H1 (cell line): ENCODE data around the gene LCA5L. TPM values are rescaled to one million over a fixed set of nuclear protein-coding genes. Genes with fewer than 3 reads are reported as not detected.

Experiments used
- CTCF ChIA-PET: fragments of 300-600 bp; sonication (Branson Sonifier 250); formaldehyde crosslinking; loops from one replicate; lab custom pipeline; 2021; ENCODE audit not compliant: partially characterized antibody; lab: Charles Lee
- POLR2A ChIA-PET: fragments of 300-600 bp; sonication (Branson Sonifier 250); formaldehyde crosslinking; loops from one replicate; lab custom pipeline; 2021; ENCODE audit warnings: inconsistent platforms; ENCODE audit not compliant: partially characterized antibody; lab: Charles Lee
- DNase-seq, 2 experiments: peaks; one replicate each; pipeline versions ENCODE4 v3.0.0 to v3.0.0-alpha.2; 2010 to 2022; ENCODE audit warnings: low spot score in 2 of 2, low read depth in 1 of 2, mixed read lengths in 1 of 2
- FAIRE-seq: peaks from 2 replicates; lab custom pipeline; 2011; peaks lifted over from hg19 to GRCh38; lab: Jason Lieb, UNC
- H2AFZ ChIP-seq: 2 replicates; pipeline ENCODE4 v1.8.1; 2012; ENCODE audit warnings: low read length, inconsistent platforms
- H2AK5ac ChIP-seq: 2 replicates; pipeline ENCODE4 v1.6.1; 2013; ENCODE audit warnings: low read depth, low read length
- H2BK120ac ChIP-seq: replicated peaks from 2 replicates; pipeline ENCODE3; 2013; ENCODE audit warnings: low read depth, low read length, inconsistent platforms
- H2BK12ac ChIP-seq: 2 replicates; pipeline ENCODE4 v1.6.1; 2013; ENCODE audit warnings: low read depth, low read length
- H2BK15ac ChIP-seq: 2 replicates; pipeline ENCODE4 v1.6.1; 2013; ENCODE audit warnings: low read length
- H2BK20ac ChIP-seq: 2 replicates; pipeline ENCODE4 v1.6.1; 2013; ENCODE audit warnings: low read length
- H2BK5ac ChIP-seq: 2 replicates; pipeline ENCODE4 v1.6.1; 2013; ENCODE audit warnings: low read depth, low read length
- H3K14ac ChIP-seq: 2 replicates; pipeline ENCODE4 v1.6.1; 2013; ENCODE audit warnings: inconsistent platforms; ENCODE audit not compliant: insufficient read length
- H3K18ac ChIP-seq: 2 replicates; pipeline ENCODE4 v1.6.1; 2013; ENCODE audit warnings: low read length; ENCODE audit errors: extremely low read depth
- H3K23ac ChIP-seq: 2 replicates; pipeline ENCODE4 v1.6.1; 2013; ENCODE audit warnings: inconsistent platforms; ENCODE audit not compliant: insufficient read length
- H3K23me2 ChIP-seq: 2 replicates; pipeline ENCODE4 v1.6.1; 2013; ENCODE audit warnings: low read depth, low read length
- H3K27ac ChIP-seq: 2 replicates; pipeline ENCODE4 v1.6.1; 2011; ENCODE audit warnings: low read depth, low read length, inconsistent platforms
- H3K27me3 ChIP-seq, 4 experiments: replicated peaks in 1 of 4; 1 replicate in 1 of 4; 2 replicates in 3 of 4; pipeline versions ENCODE4 v1.6.1 to v1.8.1; 2011 to 2013; ENCODE audit warnings: low read length in 3 of 4, mild to moderate bottlenecking in 3 of 4, inconsistent platforms in 2 of 4, mixed read lengths in 2 of 4, moderate library complexity in 1 of 4; ENCODE audit not compliant: control insufficient read depth in 3 of 4, insufficient read depth in 3 of 4; ENCODE audit errors: extremely low read depth in 1 of 4
- H3K36me3 ChIP-seq, 4 experiments: 2 replicates each; pipeline versions ENCODE4 v1.6.1 to v1.8.1; 2011 to 2013; ENCODE audit warnings: mild to moderate bottlenecking in 4 of 4, low read length in 3 of 4, moderate library complexity in 2 of 4, control low read depth in 1 of 4, inconsistent platforms in 1 of 4; ENCODE audit not compliant: insufficient read depth in 4 of 4, control insufficient read depth in 2 of 4
- H3K4ac ChIP-seq: replicated peaks from 2 replicates; pipeline ENCODE3; 2013; ENCODE audit warnings: low read length, low read depth, mixed read lengths, inconsistent platforms; ENCODE audit not compliant: insufficient read length
- H3K4me1 ChIP-seq, 4 experiments: replicated peaks in 1 of 4; 1 replicate in 1 of 4; 2 replicates in 3 of 4; pipeline versions ENCODE4 v1.6.1 to v1.8.1; 2011 to 2013; ENCODE audit warnings: low read length in 3 of 4, inconsistent platforms in 2 of 4, mixed read lengths in 1 of 4; ENCODE audit not compliant: insufficient read depth in 4 of 4, control insufficient read depth in 3 of 4
- H3K4me2 ChIP-seq, 2 experiments: 2 replicates each; pipeline versions ENCODE4 v1.6.1 to v1.8.1; 2011 to 2013; ENCODE audit warnings: low read depth in 2 of 2, low read length in 2 of 2, control low read depth in 1 of 2, inconsistent platforms in 1 of 2, mild to moderate bottlenecking in 1 of 2; ENCODE audit not compliant: insufficient read depth in 1 of 2
- H3K4me3 ChIP-seq, 4 experiments: fragments of 200-600, 300-600 bp in 1 of 4; sonication (generic), shearing (Covaris generic), sonication (Bioruptor Twin) in 1 of 4; 2 replicates each; pipeline versions ENCODE4 v1.5.1 to v1.8.1; 2011 to 2016; ENCODE audit warnings: low read length in 4 of 4, low read depth in 3 of 4, control low read depth in 2 of 4, inconsistent platforms in 2 of 4, mild to moderate bottlenecking in 2 of 4, mixed read lengths in 1 of 4, moderate library complexity in 1 of 4; ENCODE audit not compliant: insufficient read depth in 2 of 4; ENCODE audit errors: extremely low read depth in 1 of 4
- H3K56ac ChIP-seq: replicated peaks from 2 replicates; pipeline ENCODE3; 2013; ENCODE audit warnings: low read depth, mild to moderate bottlenecking, mixed read lengths, low read length, inconsistent platforms; ENCODE audit not compliant: insufficient read length
- H3K79me1 ChIP-seq: 2 replicates; pipeline ENCODE4 v1.6.1; 2013; ENCODE audit warnings: low read depth, low read length, control low read depth
- H3K79me2 ChIP-seq, 2 experiments: 2 replicates each; pipeline versions ENCODE4 v1.6.1 to v1.8.1; 2012 to 2013; ENCODE audit warnings: low read length in 2 of 2, mild to moderate bottlenecking in 2 of 2, inconsistent platforms in 1 of 2; ENCODE audit not compliant: insufficient read depth in 2 of 2, control insufficient read depth in 1 of 2
- H3K9ac ChIP-seq, 4 experiments: replicated peaks in 1 of 4; 1 replicate in 1 of 4; 2 replicates in 3 of 4; pipeline versions ENCODE4 v1.6.1 to v1.8.1; 2011 to 2013; ENCODE audit warnings: low read depth in 3 of 4, low read length in 3 of 4, control low read depth in 2 of 4, mild to moderate bottlenecking in 2 of 4, moderate library complexity in 2 of 4, inconsistent platforms in 1 of 4; ENCODE audit errors: extremely low read depth in 1 of 4
- H3K9me3 ChIP-seq, 2 experiments: 2 replicates each; pipeline versions ENCODE4 v1.6.1 to v1.8.1; 2012 to 2013; ENCODE audit warnings: mild to moderate bottlenecking in 2 of 2, moderate library complexity in 2 of 2, control low read depth in 1 of 2, inconsistent platforms in 1 of 2, low read depth in 1 of 2, low read length in 1 of 2, mixed read lengths in 1 of 2; ENCODE audit not compliant: insufficient read depth in 2 of 2
- H4K20me1 ChIP-seq, 2 experiments: replicated peaks in 1 of 2; 2 replicates each; pipeline versions ENCODE3 to v1.8.1; 2011 to 2013; ENCODE audit warnings: inconsistent platforms in 2 of 2, low read length in 2 of 2, mild to moderate bottlenecking in 1 of 2; ENCODE audit not compliant: insufficient read depth in 2 of 2, control insufficient read depth in 1 of 2
- H4K5ac ChIP-seq: 2 replicates; pipeline ENCODE4 v1.6.1; 2013; ENCODE audit warnings: low read length, low read depth, mixed read lengths, inconsistent platforms; ENCODE audit not compliant: insufficient read length
- H4K8ac ChIP-seq: 2 replicates; pipeline ENCODE4 v1.8.0; 2013; ENCODE audit warnings: mild to moderate bottlenecking, moderate library complexity, low read length, inconsistent platforms; ENCODE audit not compliant: insufficient read depth; ENCODE audit errors: extremely low read depth
- H4K91ac ChIP-seq: replicated peaks from 2 replicates; pipeline ENCODE3; 2013; ENCODE audit warnings: low read length, mixed read lengths, inconsistent platforms; ENCODE audit not compliant: insufficient read length
- ASH2L ChIP-seq: fragments of 200-600, 300-600 bp; sonication (generic); IDR thresholded peaks from one replicate; pipeline ENCODE4 v1.7.1; 2017; ENCODE audit warnings: low read length
- CBX5 ChIP-seq: fragments of 300-800, 300-1000 bp; sonication (generic); IDR thresholded peaks from 2 replicates; pipeline ENCODE4 v1.7.1; 2016; ENCODE audit warnings: antibody characterized with exemption, low read length, low read depth
- CBX8 ChIP-seq: fragments of 300-800, 300-1000 bp; sonication (generic); IDR thresholded peaks from 2 replicates; pipeline ENCODE4 v1.7.1; 2016; ENCODE audit warnings: low read depth, low read length, borderline replicate concordance
- CHD2 ChIP-seq: IDR thresholded peaks from 2 replicates; pipeline ENCODE4 v1.6.1; 2012; ENCODE audit warnings: low read length, improper control_type of control experiment
- HDAC2 ChIP-seq, 2 experiments: fragments of 300-600 bp in 1 of 2; sonication (generic) in 1 of 2; IDR thresholded peaks; 2 replicates each; pipeline ENCODE4 v1.6.1; 2011 to 2012; ENCODE audit warnings: low read depth in 2 of 2, low read length in 2 of 2, mild to moderate bottlenecking in 2 of 2, moderate library complexity in 2 of 2, borderline replicate concordance in 1 of 2, inconsistent platforms in 1 of 2
- RAD21 ChIP-seq, 2 experiments: IDR thresholded peaks in 1 of 2; conservative IDR thresholded peaks in 1 of 2; 2 replicates each; pipeline ENCODE4 v1.6.1; 2011; ENCODE audit warnings: low read depth in 2 of 2, low read length in 2 of 2, improper control_type of control experiment in 1 of 2, inconsistent platforms in 1 of 2, mild to moderate bottlenecking in 1 of 2, moderate library complexity in 1 of 2
- RBBP5 ChIP-seq: IDR thresholded peaks from 2 replicates; pipeline ENCODE4 v1.7.1; 2012; ENCODE audit warnings: low read depth, mild to moderate bottlenecking, inconsistent platforms, low read length, moderate library complexity, borderline replicate concordance
- SIRT6 ChIP-seq: IDR thresholded peaks from one replicate; pipeline ENCODE4 v1.7.1; 2012; ENCODE audit warnings: low read length, inconsistent platforms
- SRF ChIP-seq: IDR thresholded peaks from 2 replicates; pipeline ENCODE4 v1.6.1; 2011; ENCODE audit warnings: mild to moderate bottlenecking, low read depth, low read length, moderate library complexity
- TEAD4 ChIP-seq: IDR thresholded peaks from 2 replicates; pipeline ENCODE4 v1.6.1; 2012; ENCODE audit warnings: low read depth, low read length, inconsistent platforms, mixed read lengths
- YY1 ChIP-seq: IDR thresholded peaks from 2 replicates; pipeline ENCODE4 v1.6.1; 2011; ENCODE audit warnings: low read depth, mild to moderate bottlenecking, low read length
- WGBS, 2 experiments: shearing (Covaris generic) in 1 of 2; methylation state at CpG; one replicate each; pipeline versions ENCODE4 v1.1.6 to v1.1.7; 2013 to 2015; ENCODE audit warnings: low lambda C conversion rate in 2 of 2, mixed read lengths in 2 of 2, inconsistent platforms in 1 of 2, low coverage in 1 of 2, missing lambda C conversion rate in 1 of 2; ENCODE audit not compliant: insufficient replicate concordance in 2 of 2, insufficient coverage in 1 of 2, insufficient read length in 1 of 2; ENCODE audit errors: extremely low coverage in 1 of 2, missing lambda C conversion rate in 1 of 2; 5-methylcytosine and 5-hydroxymethylcytosine counted together
- polyA plus RNA-seq, 7 experiments: library from polyadenylated mRNA; depleted of rRNA in 3 of 7; stranded (reverse) in 5 of 7; unstranded in 2 of 7; fragments of >200 nt in 5 of 7; fragments of 200-250 nt in 2 of 7; gene quantifications; 1 replicate in 5 of 7; 2 replicates in 1 of 7; 4 replicates in 1 of 7; pipeline versions ENCODE4 v1.2.1 to v1.2.3, GENCODE V29; 2011 to 2013; ENCODE audit warnings: missing spikeins in 2 of 7, mixed read lengths in 2 of 7
- total RNA-seq: library from RNA; stranded (reverse); fragmentation: NEBNext Ultra II Directional; extraction: Animal tissue kit (Norgen Biotek cat#: 25700); gene quantifications from 2 replicates; pipeline ENCODE4 v1.2.1, GENCODE V29; 2021

LCA5L gene
- total and polyA plus RNA-seq, 2 of the 8 experiments (the other 6 are each of a cell fraction or from before 2014, with no cell fraction given): 0.11 to 0.84 TPM

DNA sequence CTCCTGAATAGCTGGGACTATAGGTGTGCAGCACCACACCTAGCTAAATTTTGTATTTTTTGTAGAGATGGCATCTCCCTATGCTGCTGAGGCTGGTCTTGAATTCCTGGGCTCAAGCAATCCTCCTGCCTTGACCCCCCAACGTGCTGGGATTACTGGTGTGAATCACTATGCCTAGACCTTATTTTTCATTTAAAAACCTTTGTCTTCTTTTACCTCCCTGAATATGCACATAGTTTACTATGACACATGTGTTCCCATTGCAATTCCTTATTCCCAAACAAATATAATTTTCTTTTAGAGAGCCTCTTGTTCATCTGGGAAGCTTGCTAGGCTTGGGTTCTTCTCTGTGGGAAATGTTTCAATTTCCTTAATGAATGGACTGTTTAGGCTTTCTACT is 23.0 kb upstream of the LCA5L start:
- TF ChIP-seq ASH2L (no peak), CBX5 (no peak), HDAC2 (IDR thresholded peaks at IDR 0.05; ENCODE audit: borderline replicate concordance in 1 of 2, low read depth in 2 of 2, low read length in 2 of 2) (no peak), CHD2 (no peak), SIRT6 (no peak), CBX8 (no peak), SRF (no peak), YY1 (no peak), TEAD4 (no peak), RBBP5 (no peak), RAD21 (IDR thresholded peaks at IDR 0.05 in 1 of 2, conservative IDR thresholded peaks at IDR 0.05 in 1 of 2; ENCODE audit: low read depth in 2 of 2, low read length in 2 of 2) (no peak)
- no peak overlapping the region for H3K23ac ChIP-seq
- H2BK12ac ChIP-seq: no peak overlapping the region
- H2AFZ ChIP-seq: no peak overlapping the region
- no peak overlapping the region for H3K9ac ChIP-seq
- no peak overlapping the region for H3K14ac ChIP-seq
- no peak overlapping the region for H2BK15ac ChIP-seq
- no peaks in the 10 kb centered on the region for H3K23me2 ChIP-seq
- no peak overlapping the region for H3K18ac ChIP-seq
- no peak overlapping the region for H3K4ac ChIP-seq
- no peak overlapping the region for H4K5ac ChIP-seq
- no peaks in the 10 kb centered on the region for H3K79me2 ChIP-seq
- WGBS, 2 experiments: 83% methylated on average over 1 of the region's 1 CpG; no CpG with 5 or more reads in 1 of the 2 experiments
- no peaks in the 10 kb centered on the region for H3K27me3 ChIP-seq
- H3K4me1 ChIP-seq: no peaks in the 10 kb centered on the region; a peak in 2 of 7 replicates
- no peaks in the 10 kb centered on the region for H3K36me3 ChIP-seq
- no peaks in the 10 kb centered on the region for H3K79me1 ChIP-seq
- POLR2A ChIA-PET: interaction anchor here (1.3 kb wide), 1 partner anchor 7 kb away, joined by 6 read pairs; no protein-coding TSS in a partner anchor
- H3K4me3 ChIP-seq: no peak overlapping the region
- CTCF ChIA-PET: interaction anchor here (1.0 kb wide), 1 partner anchor 26 kb away, joined by 3 read pairs; no protein-coding TSS in a partner anchor
- H3K9me3 ChIP-seq: no peaks in the 10 kb centered on the region
- H2BK120ac ChIP-seq: no peak overlapping the region
- no peak overlapping the region for H4K8ac ChIP-seq
- H3K27ac ChIP-seq: no peak overlapping the region
- H2BK20ac ChIP-seq: no peak overlapping the region
- H3K56ac ChIP-seq: no peak overlapping the region
- H2BK5ac ChIP-seq: no peak overlapping the region
- H3K4me2 ChIP-seq: no peak overlapping the region
- FAIRE-seq (no peak), DNase-seq (no peak)
- H2AK5ac ChIP-seq: no peak overlapping the region
- H4K20me1 ChIP-seq: no peaks in the 10 kb centered on the region
- H4K91ac ChIP-seq: no peak overlapping the region
